ENCODE results near the gene MOB3B.

MOB3B gene

DNA sequence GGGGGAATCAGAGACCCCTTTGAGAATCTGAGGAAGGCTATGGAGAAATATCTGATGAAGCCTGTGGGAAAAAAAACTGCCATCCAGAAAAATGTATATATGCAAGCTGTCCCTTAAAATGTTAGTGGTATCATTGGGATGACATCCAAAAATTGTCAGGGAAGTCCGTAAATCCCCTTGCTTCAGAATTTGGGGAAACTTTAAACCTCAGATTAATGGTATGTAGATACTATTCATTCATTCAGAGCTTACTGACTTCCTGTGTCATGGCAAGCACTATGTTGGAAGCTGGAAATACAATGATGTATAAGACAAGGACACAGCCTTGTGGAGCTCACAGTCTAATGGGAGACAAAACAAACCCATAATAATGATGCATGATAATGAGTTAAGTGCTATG lies 10.9 kb upstream of the MOB3B start:
- no peak for DNase-seq

- DNase-seq: no peak
Measured at GRCh38 chr9:27539479-27540441, 10.1 kb upstream of the MOB3B start.

DNA sequence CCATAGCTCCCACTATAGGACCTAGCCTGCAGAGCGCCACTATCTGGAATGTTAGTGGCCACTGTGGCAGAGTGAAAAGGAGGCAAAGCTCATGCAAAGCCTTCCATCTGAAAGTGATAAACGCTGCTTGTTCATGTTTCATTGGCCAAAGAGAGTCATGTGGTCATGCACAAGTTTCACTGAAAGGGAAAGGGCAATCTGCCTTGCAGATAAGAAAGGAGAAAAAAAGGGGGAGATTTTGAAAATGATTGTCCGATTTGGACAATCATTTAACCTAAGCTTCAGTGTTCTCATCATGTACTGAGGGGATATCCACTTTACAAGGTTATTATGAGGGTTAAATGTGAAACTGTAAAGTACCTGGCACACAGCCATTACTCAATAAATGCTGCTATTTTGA lies 9.0 kb upstream of the MOB3B start:
- DNase-seq: no peak

DNA sequence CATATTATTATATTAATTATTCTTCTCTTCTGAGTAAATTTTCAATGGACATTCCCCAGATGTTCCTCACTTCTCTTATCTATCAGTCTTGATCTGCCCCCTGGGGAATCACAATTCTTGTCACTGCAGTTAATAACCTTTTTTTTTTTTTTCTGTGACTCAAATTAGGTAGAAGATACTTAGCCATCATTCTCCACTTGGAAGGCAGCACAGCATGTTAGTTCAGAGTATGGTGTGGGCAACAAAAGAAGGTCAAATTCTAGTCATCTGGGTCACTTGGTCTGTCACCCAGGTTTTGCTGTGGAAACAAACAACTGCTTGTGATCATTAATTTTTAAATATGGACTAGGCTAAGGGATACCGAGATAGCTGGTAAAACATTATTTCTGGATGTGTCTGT lies 8.1 kb upstream of the MOB3B start:
- no peak for DNase-seq

DNA sequence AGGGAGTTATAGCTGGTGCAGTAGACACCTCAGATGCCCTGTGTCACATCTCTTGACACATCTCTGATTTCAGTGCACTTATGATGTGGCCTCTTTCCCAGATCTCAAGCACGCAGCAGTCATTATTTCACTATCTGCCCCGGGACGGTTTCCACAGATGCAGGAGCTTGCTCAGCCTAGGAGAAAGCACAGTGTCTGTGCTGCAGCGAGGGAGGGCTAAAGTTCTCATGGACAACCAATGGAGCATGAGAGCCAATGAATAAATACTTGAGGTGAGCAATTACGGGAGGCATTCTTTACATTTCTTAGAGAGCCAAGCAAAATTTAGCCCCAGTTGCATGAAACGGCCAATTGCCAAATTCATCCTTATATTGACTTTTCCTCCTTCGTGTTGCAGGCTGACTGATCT lies 7.4 kb upstream of the MOB3B start:
- DNase-seq: no peak

DNA sequence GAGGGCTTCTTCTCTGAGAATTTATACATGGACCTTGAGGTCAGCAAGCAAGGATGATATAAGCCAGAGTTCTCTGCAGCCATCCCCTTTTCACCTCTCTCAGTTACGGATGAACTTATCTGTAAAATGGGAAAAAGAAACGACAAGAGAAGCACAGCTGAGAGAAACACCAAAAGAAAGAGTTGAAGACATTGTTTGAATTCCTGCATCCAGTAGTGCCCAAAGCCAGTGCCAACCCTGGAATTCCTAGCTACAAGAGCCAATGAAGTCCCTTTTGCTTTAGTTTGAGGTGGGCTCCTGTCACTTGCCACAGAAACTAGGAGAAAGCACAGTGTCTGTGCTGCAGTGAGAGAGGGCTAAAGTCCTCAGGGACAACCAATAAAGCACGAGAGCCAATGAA lies 6.6 kb upstream of the MOB3B start:
- DNase-seq: no peak

DNA sequence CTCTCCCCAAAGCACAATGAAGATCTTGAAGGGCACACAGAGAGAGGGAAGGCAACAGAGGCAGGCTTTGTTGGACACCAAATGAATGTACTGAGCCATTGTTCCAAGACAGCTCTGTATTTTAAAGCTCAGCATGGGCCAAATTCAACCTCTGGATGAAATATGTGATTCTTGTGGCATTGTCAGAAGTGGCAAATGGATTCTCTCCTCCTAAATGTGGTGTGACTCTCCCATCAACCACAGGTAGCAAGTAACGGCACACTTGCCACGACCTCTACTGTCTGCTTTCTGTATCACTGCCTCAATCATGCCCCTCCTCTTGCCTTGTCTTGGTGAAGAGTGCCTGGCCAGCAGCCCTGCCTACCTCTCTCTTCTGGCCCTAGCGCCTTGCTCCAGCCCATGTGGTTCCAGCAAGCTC lies 6.1 kb upstream of the MOB3B start:
- no peak for DNase-seq

- no peak for DNase-seq
Measured at GRCh38 chr9:27534658-27535209, 5.1 kb upstream of the MOB3B start.

DNA sequence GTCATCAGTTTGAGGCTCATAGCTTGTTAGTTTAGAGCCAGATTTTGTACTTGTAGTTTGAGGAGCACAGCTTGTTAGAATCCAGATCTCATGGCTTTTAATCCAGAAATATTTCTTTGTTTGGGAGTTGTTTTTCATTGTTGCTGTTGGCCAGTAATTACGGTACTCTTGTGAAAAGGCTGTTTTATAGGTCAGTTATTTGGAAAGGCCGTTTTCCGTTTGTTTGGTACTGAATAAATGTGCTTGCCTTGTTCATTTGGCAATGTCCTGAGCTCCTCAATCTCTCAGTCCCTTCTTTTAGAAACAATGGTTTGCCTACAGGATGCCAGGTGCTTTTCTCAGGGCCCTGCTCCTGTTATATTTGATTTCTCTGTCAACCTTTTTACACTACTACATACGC lies 4.5 kb upstream of the MOB3B start:
- no peak for DNase-seq

- DNase-seq: no peak
Measured at GRCh38 chr9:27533311-27533710, 3.7 kb upstream of the MOB3B start.

DNA sequence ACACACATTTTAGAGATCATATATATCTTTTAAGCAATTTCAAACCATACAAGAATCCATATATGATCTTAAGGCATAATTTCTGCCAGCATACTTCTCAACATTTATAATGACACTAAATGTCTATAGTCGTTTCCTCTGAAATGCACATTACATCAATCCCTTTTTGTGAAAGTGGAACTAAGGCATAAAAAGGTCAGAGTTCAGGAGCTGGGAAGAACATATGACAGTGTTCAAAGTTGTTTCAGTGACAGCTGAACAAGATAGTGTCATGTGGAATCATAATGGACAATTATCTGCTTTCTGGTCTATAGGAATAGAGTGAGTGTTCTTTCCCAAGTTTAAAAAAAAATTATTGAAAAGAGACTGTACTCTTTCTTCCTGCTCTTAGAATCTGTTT lies 2.4 kb upstream of the MOB3B start:
- no peak for DNase-seq

DNA sequence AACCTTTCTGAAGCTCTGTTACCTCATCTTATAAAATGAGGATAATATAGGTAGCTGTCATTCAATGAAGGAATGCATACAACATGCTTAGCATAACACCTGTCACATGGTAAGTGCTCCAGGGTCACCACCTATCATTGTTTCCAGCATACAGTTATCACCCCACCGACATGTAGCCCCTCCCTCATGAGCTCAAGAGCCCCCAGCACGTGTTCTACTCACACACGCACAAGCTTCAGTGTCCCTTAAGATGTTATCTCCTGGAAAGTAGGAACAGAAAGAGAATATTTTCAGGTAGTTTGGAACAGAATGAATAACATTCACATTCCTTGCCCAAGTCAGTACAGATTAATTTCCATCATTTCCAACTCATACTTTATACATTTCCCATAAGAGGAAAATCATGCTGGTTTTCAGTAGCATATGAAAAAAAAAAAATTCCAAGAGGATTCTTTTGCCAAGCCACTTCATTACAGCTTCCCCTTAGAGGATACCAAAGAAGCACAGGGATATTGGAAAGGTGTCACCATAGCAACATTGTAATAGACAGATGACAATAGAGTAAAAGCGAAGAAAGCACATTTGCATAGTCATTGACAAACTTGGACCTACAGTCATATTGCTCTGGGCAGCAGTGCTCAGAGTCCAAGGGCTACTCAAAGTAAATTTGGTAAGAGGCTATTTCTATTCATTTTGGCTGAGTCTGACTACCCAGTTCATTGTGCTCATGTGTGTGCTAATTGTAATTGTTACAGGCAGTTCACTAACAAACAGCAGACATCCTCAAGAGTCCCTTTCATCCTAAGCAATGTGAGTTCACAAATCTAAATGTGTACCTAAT lies 1.5 kb upstream of the MOB3B start:
- DNase-seq: no peak

DNA sequence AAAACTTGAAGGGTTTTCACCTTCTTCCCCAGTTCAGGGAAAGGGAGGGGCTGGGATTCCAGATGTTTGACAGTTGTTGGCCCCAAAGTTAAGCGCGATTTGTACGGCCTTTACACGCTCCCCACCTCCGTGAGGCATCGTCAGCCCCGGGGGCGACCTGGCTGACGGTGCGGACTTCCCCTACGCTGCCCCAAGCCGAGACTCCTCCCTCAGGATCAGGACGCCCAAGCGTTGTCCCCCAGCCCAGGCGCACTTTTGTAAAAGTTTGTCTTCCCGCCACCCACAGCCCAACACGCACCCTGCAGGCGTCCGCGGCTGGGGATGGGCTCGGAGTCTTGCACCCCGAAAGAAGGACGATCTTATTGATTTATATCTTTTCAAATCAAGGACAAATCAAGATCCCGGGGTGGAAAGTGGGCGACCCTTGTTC lies 713 bp downstream of the MOB3B start:
- DNase-seq: peak; percentile 73

GRCh38 chr9:27528076-27528885 lies 1.3 kb downstream of the MOB3B start:
- DNase-seq: peak; percentile 77

- no peak for DNase-seq
Measured at GRCh38 chr9:27527702-27528075, 1.9 kb downstream of the MOB3B start.

DNA sequence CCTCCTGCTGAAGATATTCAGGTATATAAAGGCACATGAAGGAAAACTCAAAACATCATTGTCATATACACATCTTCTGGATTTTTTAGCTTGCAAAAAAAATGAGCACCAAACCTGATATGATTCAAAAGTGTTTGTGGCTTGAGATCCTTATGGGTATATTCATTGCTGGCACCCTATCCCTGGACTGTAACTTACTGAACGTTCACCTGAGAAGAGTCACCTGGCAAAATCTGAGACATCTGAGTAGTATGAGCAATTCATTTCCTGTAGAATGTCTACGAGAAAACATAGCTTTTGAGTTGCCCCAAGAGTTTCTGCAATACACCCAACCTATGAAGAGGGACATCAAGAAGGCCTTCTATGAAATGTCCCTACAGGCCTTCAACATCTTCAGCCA lies 5.4 kb downstream of the MOB3B start, which contains the start of gene IFNK:
Gene IFNK, plus strand, starts transcription at position 55 of the 400 bp plus-strand sequence. Its CDS starts 47 bp downstream, at position 102.
- no peak for DNase-seq

DNA sequence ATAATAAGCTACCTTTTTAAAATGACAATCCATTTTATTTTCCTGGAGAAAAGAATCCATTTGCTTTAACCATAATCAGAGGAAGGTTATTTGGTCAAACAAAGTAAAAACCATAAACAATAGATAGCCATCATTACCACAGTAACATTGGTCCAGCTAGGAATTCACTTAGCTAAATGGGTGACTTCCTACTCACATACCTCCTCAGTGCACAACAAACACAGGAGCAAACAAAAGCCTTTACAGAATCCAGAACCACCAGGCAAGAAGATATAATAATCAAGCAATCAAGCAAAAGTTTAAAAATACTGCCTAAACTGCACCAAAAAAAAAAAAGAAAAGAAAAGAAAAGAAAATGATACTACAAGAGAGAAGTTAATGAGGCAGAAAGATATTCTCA lies 6.5 kb downstream of the MOB3B start:
- DNase-seq: no peak

DNA sequence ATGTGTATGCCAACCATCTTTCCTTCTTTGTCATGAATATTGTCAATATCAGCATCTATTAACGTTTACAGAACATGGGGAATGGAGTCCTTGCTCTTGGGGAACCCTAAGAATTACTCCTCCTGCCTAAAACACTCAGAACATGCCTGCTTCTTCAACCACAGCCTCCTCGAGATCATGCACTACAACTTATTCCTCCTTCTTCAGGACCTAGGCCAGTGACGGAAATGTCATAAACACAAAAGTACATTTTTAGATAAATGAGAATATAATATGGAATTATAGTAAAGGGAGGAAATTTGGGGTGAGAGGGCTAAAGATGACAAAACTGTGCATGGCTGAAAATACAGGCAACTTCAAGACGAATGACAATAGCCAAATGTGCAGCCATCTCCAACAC lies 8.6 kb downstream of the MOB3B start:
- DNase-seq: no peak

- DNase-seq: no peak
Measured at GRCh38 chr9:27519466-27520465, 9.8 kb downstream of the MOB3B start.

- DNase-seq: no peak
Measured at GRCh38 chr9:27518809-27519208, 10.8 kb downstream of the MOB3B start.

GRCh38 chr9:27518006-27518405 lies 11.6 kb downstream of the MOB3B start:
- DNase-seq: no peak
